GM04503 (cell line): ENCODE measurements around the gene LCOR.
"Not testable (repeated sequence)": the region's sequence is repeated elsewhere in the genome, so short reads cannot be mapped to it uniquely, and the experiment has no call there.

ENCODE experiments used
- DNase-seq: peaks from one replicate; pipeline ENCODE4 v3.0.0-alpha.2; 2012; ENCODE audit warnings: low read depth

LCOR gene

GRCh38 chr10:97013983-97014382, 181.9 kb downstream of the LCOR start:
- no peak for DNase-seq

- no peak for DNase-seq
Observed at GRCh38 chr10:97015240-97015639, 183.1 kb downstream of the LCOR start.

GRCh38 chr10:97016728-97017473, 184.8 kb downstream of the LCOR start:
- DNase-seq: no peak

- no peak for DNase-seq
Observed at GRCh38 chr10:97017474-97017903, 185.4 kb downstream of the LCOR start.

- no peak for DNase-seq
Observed at GRCh38 chr10:97018251-97019212, 186.4 kb downstream of the LCOR start.

- no peak for DNase-seq
Observed at GRCh38 chr10:97019213-97019844, 187.2 kb downstream of the LCOR start.

GRCh38 chr10:97020452-97021400, 188.6 kb downstream of the LCOR start:
- DNase-seq: no peak

GRCh38 chr10:97022616-97023015, 190.5 kb downstream of the LCOR start:
- no peak for DNase-seq

GRCh38 chr10:97023401-97024167, 191.5 kb downstream of the LCOR start:
- no peak for DNase-seq

GRCh38 chr10:97024168-97025073, 192.3 kb downstream of the LCOR start:
- DNase-seq: no peak

GRCh38 chr10:97025613-97026242, 193.6 kb downstream of the LCOR start:
- DNase-seq: no peak

GRCh38 chr10:97028126-97028831, 196.2 kb downstream of the LCOR start:
- no peak for DNase-seq

- DNase-seq: no peak
Observed at GRCh38 chr10:97028832-97029178, 196.7 kb downstream of the LCOR start.

- no peak for DNase-seq
Observed at GRCh38 chr10:97029271-97029670, 197.2 kb downstream of the LCOR start.

- DNase-seq: no peak
Observed at GRCh38 chr10:97030894-97031293, 198.8 kb downstream of the LCOR start.

GRCh38 chr10:97031459-97031858, 199.4 kb downstream of the LCOR start:
- no peak for DNase-seq

GRCh38 chr10:97032624-97033023, 200.5 kb downstream of the LCOR start:
- DNase-seq: no peak

GRCh38 chr10:97033841-97034240, 201.7 kb downstream of the LCOR start:
- not testable (repeated sequence) for DNase-seq

GRCh38 chr10:97034301-97034700, 202.2 kb downstream of the LCOR start:
- no peak for DNase-seq
